B cell (primary cell): Measurements from ENCODE around the gene DCP2. TPM values are rescaled to one million over a fixed set of nuclear protein-coding genes. Genes with fewer than 3 reads are reported as not detected.

Experiments used
- ATAC-seq: fragments of 200-7000 bp; cut with Tn5 transposase; one replicate; pipeline ENCODE4 v1.10.0; 2021; ENCODE audit warnings: low read depth, mild to moderate bottlenecking, moderate number of reproducible peaks, moderate library complexity
- CTCF ChIA-PET: fragments of 350-600 bp; sonication (Branson Sonifier 250); formaldehyde crosslinking; loops from one replicate; lab custom pipeline; 2021; ENCODE audit warnings: antibody characterized with exemption, inconsistent platforms; lab: Charles Lee
- POLR2A ChIA-PET: fragments of 350-600 bp; sonication (Branson Sonifier 250); formaldehyde crosslinking; loops from one replicate; lab custom pipeline; 2021; ENCODE audit warnings: antibody characterized with exemption; lab: Charles Lee
- DNase-seq: peaks from one replicate; pipeline ENCODE4 v3.0.0; 2013
- H2AFZ ChIP-seq: 2 replicates; pipeline ENCODE4 v1.6.1; 2012; ENCODE audit warnings: mild to moderate bottlenecking, low read depth, low read length; ENCODE audit not compliant: insufficient read depth, poor library complexity, severe bottlenecking
- H3K27ac ChIP-seq, 2 donors: 1 replicate in 1 of 2; 2 replicates in 1 of 2; pipeline ENCODE4 v1.5.1; 2012 to 2013; ENCODE audit warnings: low read length in 2 of 2, mild to moderate bottlenecking in 2 of 2, moderate library complexity in 1 of 2
- H3K27me3 ChIP-seq, 4 experiments: fragments of 200-600 bp in 1 of 4; sonication (generic) in 1 of 4; replicated peaks in 1 of 4; 1 replicate in 2 of 4; 2 replicates in 2 of 4; pipeline versions ENCODE4 v1.6.1 to v1.7.0; 2013 to 2016; ENCODE audit warnings: low read length in 3 of 4, mild to moderate bottlenecking in 2 of 4, mixed read lengths in 1 of 4, moderate library complexity in 1 of 4; ENCODE audit not compliant: insufficient read depth in 4 of 4, control insufficient read depth in 3 of 4; ENCODE audit errors: control extremely low read depth in 1 of 4
- H3K36me3 ChIP-seq, 2 experiments: replicated peaks in 1 of 2; 1 replicate in 1 of 2; 2 replicates in 1 of 2; pipeline versions ENCODE4 v1.6.1 to v1.7.1; 2013; ENCODE audit warnings: low read length in 1 of 2; ENCODE audit not compliant: insufficient read depth in 2 of 2, control insufficient read depth in 1 of 2; ENCODE audit errors: control extremely low read depth in 1 of 2, extremely low read depth in 1 of 2
- H3K4me1 ChIP-seq, 2 donors: fragments of 200-600 bp in 1 of 2; sonication (generic) in 1 of 2; 1 replicate in 1 of 2; 2 replicates in 1 of 2; pipeline versions ENCODE4 v1.5.1 to v1.6.1; 2013 to 2017; ENCODE audit warnings: low read length in 2 of 2; ENCODE audit not compliant: control insufficient read depth in 2 of 2, insufficient read depth in 2 of 2
- H3K4me2 ChIP-seq: replicated peaks from 2 replicates; pipeline ENCODE3; 2012; ENCODE audit warnings: mild to moderate bottlenecking, low read depth, low read length; ENCODE audit not compliant: poor library complexity, severe bottlenecking
- H3K4me3 ChIP-seq, 5 experiments: fragments of 200-600 bp in 1 of 5; sonication (generic) in 1 of 5; 1 replicate in 3 of 5; 2 replicates in 2 of 5; pipeline versions ENCODE4 v1.5.1 to v1.7.0; 2011 to 2016; ENCODE audit warnings: low read length in 4 of 5, mild to moderate bottlenecking in 4 of 5, low read depth in 2 of 5, control low read depth in 1 of 5, moderate library complexity in 1 of 5; ENCODE audit not compliant: insufficient read depth in 1 of 5; ENCODE audit errors: control extremely low read depth in 1 of 5, extremely low read depth in 1 of 5
- H3K79me2 ChIP-seq: fragments of 200-600 bp; sonication (generic); one replicate; pipeline ENCODE4 v1.6.0; 2016; ENCODE audit warnings: low read length; ENCODE audit not compliant: control insufficient read depth, insufficient read depth
- H3K9ac ChIP-seq: fragments of 200-600 bp; sonication (generic); 2 replicates; pipeline ENCODE4 v1.6.1; 2017; ENCODE audit warnings: mild to moderate bottlenecking, low read length, moderate library complexity
- H3K9me3 ChIP-seq, 3 donors: one replicate each; pipeline versions ENCODE4 v1.6.1 to v1.7.1; 2013; ENCODE audit warnings: low read length in 2 of 3; ENCODE audit not compliant: control insufficient read depth in 2 of 3, insufficient read depth in 1 of 3; ENCODE audit errors: control extremely low read depth in 1 of 3
- H4K20me1 ChIP-seq: 2 replicates; pipeline ENCODE4 v1.6.0; 2012; ENCODE audit warnings: mild to moderate bottlenecking, low read length; ENCODE audit not compliant: insufficient read depth, control insufficient read depth, poor library complexity, severe bottlenecking
- H3K27ac Mint-ChIP-seq: one replicate; pipeline ENCODE4 v1.8.0; 2021; ENCODE audit warnings: mixed read lengths
- H3K27me3 Mint-ChIP-seq: one replicate; pipeline ENCODE4 v1.8.0; 2021; ENCODE audit warnings: mixed read lengths
- H3K4me1 Mint-ChIP-seq: one replicate; pipeline ENCODE4 v1.8.0; 2021; ENCODE audit warnings: mixed read lengths
- H3K4me3 Mint-ChIP-seq: one replicate; pipeline ENCODE4 v1.8.0; 2021; ENCODE audit warnings: mixed read lengths
- H3K9me3 Mint-ChIP-seq: one replicate; pipeline ENCODE4 v1.8.0; 2022; ENCODE audit warnings: mixed read lengths; ENCODE audit not compliant: insufficient read depth
- EZH2 ChIP-seq: IDR thresholded peaks from 2 replicates; pipeline ENCODE4 v1.6.1; 2012; ENCODE audit warnings: borderline replicate concordance, low read depth, mild to moderate bottlenecking, moderate library complexity, low read length; ENCODE audit not compliant: insufficient read depth, poor library complexity, severe bottlenecking
- WGBS: methylation state at CpG from one replicate; pipeline ENCODE4 v1.1.5; 2013; ENCODE audit warnings: missing lambda C conversion rate; ENCODE audit not compliant: insufficient coverage; 5-methylcytosine and 5-hydroxymethylcytosine counted together
- intact Hi-C: fragments of 100-400 bp; cut with micrococcal nuclease; formaldehyde crosslinking; loops from one replicate; pipeline ENCODE4 v1.10.0; 2022
- polyA plus RNA-seq: library from polyadenylated mRNA; depleted of rRNA; stranded (reverse); fragments of >200 nt; gene quantifications from 2 replicates; pipeline ENCODE4 v1.2.3, GENCODE V29; 2012
- total RNA-seq, 2 donors: library from RNA; stranded (reverse); fragments of 120-200 nt in 1 of 2; gene quantifications; 1 replicate in 1 of 2; 2 replicates in 1 of 2; pipeline versions ENCODE4 v1.2.3 to v1.2.4, GENCODE V29; 2013 to 2022
- TF ChIP-seq, protein P1 (sequence below): fragments of 200-600 bp; IDR thresholded peaks from one replicate; pipeline ENCODE4 v1.8.0; 2022; ENCODE audit warnings: antibody characterized with exemption, mild to moderate bottlenecking

Gene DCP2
- total and polyA plus RNA-seq, 2 donors (not counting 1 experiment from before 2014, with no cell fraction given): 17.9 to 73.1 TPM

DNA sequence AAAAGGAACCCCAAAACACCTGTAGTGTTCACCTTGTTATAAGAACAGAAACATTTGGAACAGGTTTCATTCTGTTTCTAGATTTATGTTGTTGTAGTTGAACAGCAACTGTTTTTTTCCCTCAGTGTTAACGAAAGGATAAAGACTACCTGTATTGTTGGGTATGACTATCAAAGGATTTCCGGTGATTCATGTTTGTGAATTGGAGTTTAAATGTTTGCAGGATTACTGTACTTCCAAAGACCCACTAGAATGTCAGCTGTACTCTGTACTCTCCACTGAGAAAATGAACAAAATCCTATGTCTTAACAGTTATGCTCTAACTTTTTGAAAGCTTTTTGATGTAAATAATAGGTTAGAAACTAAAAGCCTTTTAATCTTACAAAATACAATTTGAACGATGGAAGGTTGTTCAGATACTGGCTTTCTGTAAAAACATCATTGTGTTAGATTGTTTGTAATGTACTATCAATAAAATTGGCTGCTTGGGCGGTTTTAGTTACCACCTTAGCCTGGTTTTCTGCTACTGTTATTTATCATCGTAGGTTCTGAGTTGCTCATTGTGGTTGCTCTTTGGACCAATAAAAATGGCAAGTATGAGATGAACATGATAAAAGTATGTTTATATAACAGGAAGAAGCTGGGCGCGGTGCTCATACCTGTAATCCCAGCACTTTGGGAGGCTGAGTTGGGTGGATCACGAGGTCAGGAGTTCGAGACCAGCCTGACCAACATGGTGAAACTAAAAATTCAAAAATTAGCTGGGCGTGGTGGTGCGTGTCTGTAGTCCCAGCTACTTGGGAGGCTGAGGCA is 44.1 kb downstream of the DCP2 start:
- peaks cover 22% of the 10 kb centered on the region for H3K4me1 Mint-ChIP-seq
- TF ChIP-seq, protein P1, sequence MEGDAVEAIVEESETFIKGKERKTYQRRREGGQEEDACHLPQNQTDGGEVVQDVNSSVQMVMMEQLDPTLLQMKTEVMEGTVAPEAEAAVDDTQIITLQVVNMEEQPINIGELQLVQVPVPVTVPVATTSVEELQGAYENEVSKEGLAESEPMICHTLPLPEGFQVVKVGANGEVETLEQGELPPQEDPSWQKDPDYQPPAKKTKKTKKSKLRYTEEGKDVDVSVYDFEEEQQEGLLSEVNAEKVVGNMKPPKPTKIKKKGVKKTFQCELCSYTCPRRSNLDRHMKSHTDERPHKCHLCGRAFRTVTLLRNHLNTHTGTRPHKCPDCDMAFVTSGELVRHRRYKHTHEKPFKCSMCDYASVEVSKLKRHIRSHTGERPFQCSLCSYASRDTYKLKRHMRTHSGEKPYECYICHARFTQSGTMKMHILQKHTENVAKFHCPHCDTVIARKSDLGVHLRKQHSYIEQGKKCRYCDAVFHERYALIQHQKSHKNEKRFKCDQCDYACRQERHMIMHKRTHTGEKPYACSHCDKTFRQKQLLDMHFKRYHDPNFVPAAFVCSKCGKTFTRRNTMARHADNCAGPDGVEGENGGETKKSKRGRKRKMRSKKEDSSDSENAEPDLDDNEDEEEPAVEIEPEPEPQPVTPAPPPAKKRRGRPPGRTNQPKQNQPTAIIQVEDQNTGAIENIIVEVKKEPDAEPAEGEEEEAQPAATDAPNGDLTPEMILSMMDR: no peak
- TF ChIP-seq EZH2: no peak
- ChIA-PET POLR2A (no interaction called here), CTCF (interaction anchor here (1.6 kb wide), 1 partner anchor 25 kb away, joined by 4 read pairs; no protein-coding TSS in a partner anchor)
- ATAC-seq: no peak
- Histone ChIP-seq H3K4me2 (no peak overlapping the region), H4K20me1 (peaks cover 12% of the 10 kb centered on the region), H2AFZ (no peak overlapping the region), H3K79me2 (peaks cover 5% of the 10 kb centered on the region), H3K27me3 (no peaks in the 10 kb centered on the region), H3K36me3 (peaks cover 0 to 24% of the 10 kb centered on the region in 2 experiments), H3K4me1 (peaks cover 14 to 15% of the 10 kb centered on the region in 2 donors), H3K9ac (no peak overlapping the region), H3K4me3 (no peak overlapping the region), H3K27ac (no peak overlapping the region), H3K9me3 (no peaks in the 10 kb centered on the region)
- no peak overlapping the region for H3K4me3 Mint-ChIP-seq
- WGBS: 98% methylated on average over 6 of the region's 11 CpGs
- DNase-seq: no peak
- H3K27me3 Mint-ChIP-seq: no peaks in the 10 kb centered on the region
- intact Hi-C loops: no loop called here
- H3K9me3 Mint-ChIP-seq: no peaks in the 10 kb centered on the region
- H3K27ac Mint-ChIP-seq: no peak overlapping the region

DNA sequence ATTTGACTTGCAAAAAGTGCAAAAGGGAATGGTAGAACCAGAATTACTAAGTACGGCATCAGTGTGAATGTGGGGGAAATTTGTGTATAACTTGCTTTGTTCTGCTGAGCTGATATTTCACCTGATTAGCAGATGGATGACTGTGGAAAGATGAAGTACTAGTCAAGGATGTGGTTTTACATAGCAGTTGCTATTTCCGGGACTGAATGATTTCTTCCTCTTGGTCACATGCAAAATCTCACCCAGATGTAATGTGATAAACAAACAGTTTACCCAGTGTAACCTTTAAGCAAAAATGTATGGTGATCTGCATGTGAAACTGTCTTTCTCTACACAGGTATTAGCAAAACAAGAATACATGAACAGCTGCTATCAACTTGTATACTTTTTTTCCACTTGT is 46.1 kb downstream of the DCP2 start:
- H3K27ac ChIP-seq: peak overlapping the region in 1 of 2 donors; percentile 41
- peaks cover 14 to 15% of the 10 kb centered on the region in 2 donors for H3K4me1 ChIP-seq
- ChIA-PET CTCF (no interaction called here), POLR2A (no interaction called here)
- intact Hi-C loops: no loop called here
- WGBS: 11% methylated on average over 1 of the region's 2 CpGs
- TF ChIP-seq, protein P1: no peak
- TF ChIP-seq EZH2: no peak
- H3K4me3 ChIP-seq: no peak overlapping the region
- peaks cover 22% of the 10 kb centered on the region for H3K4me1 Mint-ChIP-seq
- no peaks in the 10 kb centered on the region for H3K27me3 ChIP-seq
- H3K4me2 ChIP-seq: peak overlapping the region; percentile 43
- H3K9me3 Mint-ChIP-seq: no peaks in the 10 kb centered on the region
- H3K27ac Mint-ChIP-seq: peak overlapping the region; percentile 50
- peaks cover 12% of the 10 kb centered on the region for H4K20me1 ChIP-seq
- no peak overlapping the region for H2AFZ ChIP-seq
- DNase-seq: peak; percentile 35
- ATAC-seq: peak; percentile 69
- H3K79me2 ChIP-seq: peaks cover 5% of the 10 kb centered on the region
- H3K9me3 ChIP-seq: no peaks in the 10 kb centered on the region
- H3K27me3 Mint-ChIP-seq: no peaks in the 10 kb centered on the region
- H3K4me3 Mint-ChIP-seq: peak overlapping the region; percentile 20
- peaks cover 0 to 21% of the 10 kb centered on the region in 2 experiments for H3K36me3 ChIP-seq
- H3K9ac ChIP-seq: no peak overlapping the region
